ENCODE measurements around the gene PGAP3.
A peak's percentile ranks its signal among the peaks of the same experiment; 100 is the strongest.

PGAP3 gene

GRCh38 chr17:39696731-39697130 is 8.9 kb upstream of the PGAP3 start:
- Histone ChIP-seq H3K9me3 (ENCODE audit: control insufficient read depth, low read length) (no peaks in the 10 kb centered on the region), H3K27me3 (ENCODE audit: control insufficient read depth, insufficient read depth, low read length) (no peaks in the 10 kb centered on the region), H3K4me1 (peaks cover 7% of the 10 kb centered on the region), H3K4me3 (ENCODE audit: low read depth, low read length) (no peak overlapping the region), H3K79me2 (no peaks in the 10 kb centered on the region), H3K9ac (no peak overlapping the region), H3K4me2 (ENCODE audit: low read length) (no peak overlapping the region), H3K36me3 (ENCODE audit: control insufficient read depth, insufficient read depth, low read length) (no peaks in the 10 kb centered on the region), H2AFZ (no peak overlapping the region), H3K27ac (no peak overlapping the region)
- TF ChIP-seq CTCF (IDR thresholded peaks at IDR 0.05), result no peak

GRCh38 chr17:39695089-39695474 is 7.2 kb upstream of the PGAP3 start:
- H3K9ac ChIP-seq, result no peak overlapping the region
- no peak overlapping the region for H3K4me2 ChIP-seq (ENCODE audit: low read length)
- H3K9me3 ChIP-seq (ENCODE audit: control insufficient read depth, low read length), result no peaks in the 10 kb centered on the region
- no peaks in the 10 kb centered on the region for H3K36me3 ChIP-seq (ENCODE audit: control insufficient read depth, insufficient read depth, low read length)
- no peak overlapping the region for H2AFZ ChIP-seq
- H3K4me3 ChIP-seq (ENCODE audit: low read depth, low read length), result no peak overlapping the region
- TF ChIP-seq CTCF (IDR thresholded peaks at IDR 0.05), result no peak
- H3K4me1 ChIP-seq, result no peaks in the 10 kb centered on the region
- H3K27ac ChIP-seq, result no peak overlapping the region
- no peaks in the 10 kb centered on the region for H3K27me3 ChIP-seq (ENCODE audit: control insufficient read depth, insufficient read depth, low read length)
- H3K79me2 ChIP-seq, result no peaks in the 10 kb centered on the region

GRCh38 chr17:39694593-39694992 is 6.7 kb upstream of the PGAP3 start:
- no peak overlapping the region for H3K9ac ChIP-seq
- H3K36me3 ChIP-seq (ENCODE audit: control insufficient read depth, insufficient read depth, low read length), result no peaks in the 10 kb centered on the region
- H3K27ac ChIP-seq, result no peak overlapping the region
- no peak overlapping the region for H3K4me2 ChIP-seq (ENCODE audit: low read length)
- no peak for TF ChIP-seq CTCF (IDR thresholded peaks at IDR 0.05)
- no peak overlapping the region for H2AFZ ChIP-seq
- no peaks in the 10 kb centered on the region for H3K79me2 ChIP-seq
- no peaks in the 10 kb centered on the region for H3K4me1 ChIP-seq
- no peak overlapping the region for H3K4me3 ChIP-seq (ENCODE audit: low read depth, low read length)
- H3K9me3 ChIP-seq (ENCODE audit: control insufficient read depth, low read length), result no peaks in the 10 kb centered on the region
- no peaks in the 10 kb centered on the region for H3K27me3 ChIP-seq (ENCODE audit: control insufficient read depth, insufficient read depth, low read length)

- H3K27ac ChIP-seq, result peak overlapping the region; percentile 97
- H3K4me3 ChIP-seq (ENCODE audit: low read depth, low read length), result peak overlapping the region; percentile 100
- no peaks in the 10 kb centered on the region for H3K79me2 ChIP-seq
- no peaks in the 10 kb centered on the region for H3K27me3 ChIP-seq (ENCODE audit: control insufficient read depth, insufficient read depth, low read length)
- peak overlapping the region; percentile 98 for H2AFZ ChIP-seq
- no peak for TF ChIP-seq CTCF (IDR thresholded peaks at IDR 0.05)
- no peaks in the 10 kb centered on the region for H3K9me3 ChIP-seq (ENCODE audit: control insufficient read depth, low read length)
- no peaks in the 10 kb centered on the region for H3K36me3 ChIP-seq (ENCODE audit: control insufficient read depth, insufficient read depth, low read length)
- H3K9ac ChIP-seq, result no peak overlapping the region
- H3K4me2 ChIP-seq (ENCODE audit: low read length), result peak overlapping the region; percentile 93
- peaks cover 8% of the 10 kb centered on the region for H3K4me1 ChIP-seq
These were observed 1.1 kb upstream of the PGAP3 start for GRCh38 chr17:39688945-39689344.

GRCh38 chr17:39688475-39688835 is 598 bp upstream of the PGAP3 start:
- Histone ChIP-seq H3K4me3 (ENCODE audit: low read depth, low read length) (peak overlapping the region; percentile 100), H3K79me2 (no peaks in the 10 kb centered on the region), H3K9me3 (ENCODE audit: control insufficient read depth, low read length) (no peaks in the 10 kb centered on the region), H3K36me3 (ENCODE audit: control insufficient read depth, insufficient read depth, low read length) (no peaks in the 10 kb centered on the region), H3K27ac (peak overlapping the region; percentile 97), H3K4me2 (ENCODE audit: low read length) (peak overlapping the region; percentile 93), H3K27me3 (ENCODE audit: control insufficient read depth, insufficient read depth, low read length) (no peaks in the 10 kb centered on the region), H3K9ac (no peak overlapping the region), H2AFZ (peak overlapping the region; percentile 98), H3K4me1 (peaks cover 8% of the 10 kb centered on the region)
- TF ChIP-seq CTCF (IDR thresholded peaks at IDR 0.05), result no peak

Data from parathyroid adenoma (tissue), 2 donors.